Esophagus muscularis mucosa (tissue), 4 donors: ENCODE measurements around the gene EEF1A1. TPM values are rescaled to one million over a fixed set of nuclear protein-coding genes. Genes with fewer than 3 reads are reported as not detected.
"Not testable (repeated sequence)": the region's sequence is repeated elsewhere in the genome, so short reads cannot be mapped to it uniquely, and the experiment has no call there.

ENCODE experiments used
- DNase-seq: peaks from one replicate; pipeline ENCODE4 v3.0.0-alpha.2; 2017; ENCODE audit errors: extremely low spot score
- H3K27ac ChIP-seq, 4 donors: fragments of 200-600 bp; sonication (generic); replicated peaks in 1 of 4; 1 replicate in 3 of 4; 2 replicates in 1 of 4; pipeline ENCODE4 v1.5.1; 2016 to 2019; ENCODE audit warnings: mild to moderate bottlenecking in 1 of 4
- H3K27me3 ChIP-seq, 4 donors: fragments of 200-600 bp; sonication (generic); one replicate each; pipeline versions ENCODE4 v1.5.1 to v1.6.0; 2016 to 2019
- H3K36me3 ChIP-seq, 4 donors: fragments of 200-600 bp; sonication (generic); one replicate each; pipeline ENCODE4 v1.5.1; 2016 to 2019
- H3K4me1 ChIP-seq, 4 donors: fragments of 200-600 bp; sonication (generic); one replicate each; pipeline ENCODE4 v1.5.1; 2016 to 2019
- H3K4me3 ChIP-seq, 4 donors: fragments of 200-600 bp; sonication (generic); 1 replicate in 2 of 4; 2 replicates in 2 of 4; pipeline ENCODE4 v1.5.1; 2016 to 2019; ENCODE audit warnings: mild to moderate bottlenecking in 4 of 4, moderate library complexity in 1 of 4
- H3K9me3 ChIP-seq, 4 donors: fragments of 200-600 bp; sonication (generic); 1 replicate in 3 of 4; 2 replicates in 1 of 4; pipeline ENCODE4 v1.5.1; 2016 to 2019
- EP300 ChIP-seq: sonication (generic); formaldehyde crosslinking; IDR thresholded peaks from one replicate; pipeline ENCODE4 v1.6.1; 2017; ENCODE audit warnings: antibody characterized with exemption
- POLR2A ChIP-seq: fragments of 450-650 bp; IDR thresholded peaks from one replicate; pipeline ENCODE4 v1.6.1; 2017; ENCODE audit warnings: antibody characterized with exemption, moderate library complexity, mild to moderate bottlenecking, low read depth
- POLR2AphosphoS5 ChIP-seq, 2 donors: sonication (generic); formaldehyde crosslinking; IDR thresholded peaks; one replicate each; pipeline ENCODE4 v1.6.1; 2017; ENCODE audit warnings: antibody characterized with exemption in 2 of 2
- WGBS: methylation state at CpG from one replicate; pipeline ENCODE4 v1.1.5; 2018; 5-methylcytosine and 5-hydroxymethylcytosine counted together
- intact Hi-C: fragments of 100-400 bp; cut with DNase I; formaldehyde crosslinking; loops from one replicate; pipeline ENCODE4 v1.15.1; 2023
- total RNA-seq, 4 donors: library from RNA; depleted of rRNA; stranded (reverse); fragments of >200 nt; gene quantifications; one replicate each; pipeline versions ENCODE4 v1.1.0 to v1.2.1, GENCODE V29; 2016
- TF ChIP-seq, protein P1 (sequence below), 3 experiments: fragments of 200-600 bp in 2 of 3; fragments of 450-650 bp in 1 of 3; sonication (generic) in 2 of 3; IDR thresholded peaks; one replicate each; pipeline ENCODE4 v1.5.1; 2017 to 2019; ENCODE audit warnings: antibody characterized with exemption in 3 of 3, mild to moderate bottlenecking in 2 of 3, moderate library complexity in 1 of 3

EEF1A1 gene
- total RNA-seq, result over 10,000 TPM in 3 of 4 donors, 1,000 to 10,000 TPM in 1; 6,828 to 12,822 (median 11,636) TPM

DNA sequence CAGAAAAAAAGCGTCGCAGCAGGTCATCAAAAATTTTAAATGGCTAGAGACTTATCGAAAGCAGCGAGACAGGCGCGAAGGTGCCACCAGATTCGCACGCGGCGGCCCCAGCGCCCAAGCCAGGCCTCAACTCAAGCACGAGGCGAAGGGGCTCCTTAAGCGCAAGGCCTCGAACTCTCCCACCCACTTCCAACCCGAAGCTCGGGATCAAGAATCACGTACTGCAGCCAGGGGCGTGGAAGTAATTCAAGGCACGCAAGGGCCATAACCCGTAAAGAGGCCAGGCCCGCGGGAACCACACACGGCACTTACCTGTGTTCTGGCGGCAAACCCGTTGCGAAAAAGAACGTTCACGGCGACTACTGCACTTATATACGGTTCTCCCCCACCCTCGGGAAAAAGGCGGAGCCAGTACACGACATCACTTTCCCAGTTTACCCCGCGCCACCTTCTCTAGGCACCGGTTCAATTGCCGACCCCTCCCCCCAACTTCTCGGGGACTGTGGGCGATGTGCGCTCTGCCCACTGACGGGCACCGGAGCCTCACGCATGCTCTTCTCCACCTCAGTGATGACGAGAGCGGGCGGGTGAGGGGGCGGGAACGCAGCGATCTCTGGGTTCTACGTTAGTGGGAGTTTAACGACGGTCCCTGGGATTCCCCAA is at the start of gene EEF1A1:
EEF1A1 (minus strand) TSS at position 345 of the 663 bp plus-strand sequence. CDS start 1,006 bp downstream, outside the sequence.
- Histone ChIP-seq H3K36me3 (peaks cover 32 to 41% (median 37%) of the 10 kb centered on the region in 4 donors), H3K4me3 (peak within 1 kb of the TSS; percentile 70 to 96 (median 89)), H3K27me3 (peaks cover 0 to 5% (median 0%) of the 10 kb centered on the region in 4 donors), H3K9me3 (peaks cover 0 to 2% (median 0%) of the 10 kb centered on the region in 4 donors), H3K4me1 (peaks cover 35 to 65% (median 58%) of the 10 kb centered on the region in 4 donors), H3K27ac (peak within 1 kb of the TSS; percentile 97 to 98 (median 98))
- TF ChIP-seq, protein P1, sequence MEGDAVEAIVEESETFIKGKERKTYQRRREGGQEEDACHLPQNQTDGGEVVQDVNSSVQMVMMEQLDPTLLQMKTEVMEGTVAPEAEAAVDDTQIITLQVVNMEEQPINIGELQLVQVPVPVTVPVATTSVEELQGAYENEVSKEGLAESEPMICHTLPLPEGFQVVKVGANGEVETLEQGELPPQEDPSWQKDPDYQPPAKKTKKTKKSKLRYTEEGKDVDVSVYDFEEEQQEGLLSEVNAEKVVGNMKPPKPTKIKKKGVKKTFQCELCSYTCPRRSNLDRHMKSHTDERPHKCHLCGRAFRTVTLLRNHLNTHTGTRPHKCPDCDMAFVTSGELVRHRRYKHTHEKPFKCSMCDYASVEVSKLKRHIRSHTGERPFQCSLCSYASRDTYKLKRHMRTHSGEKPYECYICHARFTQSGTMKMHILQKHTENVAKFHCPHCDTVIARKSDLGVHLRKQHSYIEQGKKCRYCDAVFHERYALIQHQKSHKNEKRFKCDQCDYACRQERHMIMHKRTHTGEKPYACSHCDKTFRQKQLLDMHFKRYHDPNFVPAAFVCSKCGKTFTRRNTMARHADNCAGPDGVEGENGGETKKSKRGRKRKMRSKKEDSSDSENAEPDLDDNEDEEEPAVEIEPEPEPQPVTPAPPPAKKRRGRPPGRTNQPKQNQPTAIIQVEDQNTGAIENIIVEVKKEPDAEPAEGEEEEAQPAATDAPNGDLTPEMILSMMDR (IDR thresholded peaks at IDR 0.05), result peak in 1 of 3 experiments; percentile 16
- TF ChIP-seq POLR2A (peak; percentile 100), EP300 (peak; percentile 80), POLR2AphosphoS5 (IDR thresholded peaks at IDR 0.05) (peak; percentile 99 to 100)
- intact Hi-C loops, result loop anchor here (2.0 kb wide), 1 partner anchor 60 kb away; no protein-coding TSS in a partner anchor
- 0% methylated on average over 35 of the region's 53 CpGs for WGBS
- DNase-seq, result peak; percentile 100

DNA sequence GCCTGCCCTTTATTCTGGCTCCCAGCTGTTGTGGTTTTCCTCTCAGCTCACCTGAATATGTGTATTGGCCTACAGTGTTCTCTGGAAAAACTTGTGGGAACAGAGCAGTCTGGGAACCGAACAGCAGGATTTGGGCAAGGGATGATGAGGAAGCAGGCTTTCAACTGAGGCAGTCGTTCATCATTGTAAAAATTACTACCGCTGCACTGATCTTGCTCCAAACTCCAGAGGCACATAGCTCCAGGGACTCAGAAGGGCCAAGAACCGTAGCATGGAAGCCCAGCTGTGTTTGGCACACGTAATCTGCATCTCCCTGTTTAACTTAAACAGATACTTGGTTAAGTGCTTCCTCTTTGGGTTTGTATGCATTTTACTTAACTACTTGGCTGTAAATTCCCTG is 48.3 kb upstream of the EEF1A1 start:
- WGBS, result 67% methylated on average over 5 of the region's 5 CpGs
- intact Hi-C loops, result no loop called here

DNA sequence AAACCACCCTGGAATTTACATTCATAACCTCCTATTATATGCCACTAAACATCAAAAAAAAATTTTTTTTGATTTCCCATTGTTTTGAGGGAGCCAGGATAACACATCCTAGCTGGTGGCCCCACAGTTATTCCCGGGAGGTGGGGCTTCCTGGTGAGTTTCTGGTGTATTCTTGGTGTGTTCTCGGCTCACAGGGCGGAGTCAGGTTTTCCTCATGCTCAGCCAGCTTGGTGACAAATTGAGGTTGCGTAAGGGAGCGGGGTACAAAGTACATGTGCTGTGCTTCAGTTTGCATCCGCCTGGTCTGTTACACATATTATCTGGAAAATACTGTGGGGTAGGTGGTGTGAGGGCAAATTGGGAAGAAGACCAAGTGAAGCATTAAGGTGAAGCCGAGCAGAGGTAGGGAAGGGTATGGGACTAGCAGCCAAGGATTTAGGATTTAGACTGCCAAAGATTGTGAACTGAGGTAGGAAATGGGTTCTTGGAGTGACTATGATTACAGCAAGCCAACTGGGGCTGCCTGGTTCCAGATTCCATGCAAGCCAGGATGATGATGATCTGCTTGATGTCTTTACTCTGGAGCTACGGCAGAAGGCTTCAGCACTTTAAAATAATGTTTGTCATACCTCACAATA is 46.2 kb upstream of the EEF1A1 start:
- Histone ChIP-seq H3K27ac (peak overlapping the region; percentile 25 to 55 (median 42)), H3K27me3 (no peaks in the 10 kb centered on the region), H3K9me3 (no peaks in the 10 kb centered on the region), H3K4me1 (peaks cover 3 to 13% (median 10%) of the 10 kb centered on the region in 4 donors), H3K36me3 (no peaks in the 10 kb centered on the region), H3K4me3 (no peak overlapping the region)
- intact Hi-C loops, result no loop called here
- 69% methylated on average over 8 of the region's 8 CpGs for WGBS
- peak; percentile 92 for DNase-seq
- TF ChIP-seq, protein P1 (IDR thresholded peaks at IDR 0.05), result no peak
- TF ChIP-seq EP300, result no peak
- no peak for TF ChIP-seq POLR2A
- peak; percentile 58 to 68 for TF ChIP-seq POLR2AphosphoS5 (IDR thresholded peaks at IDR 0.05)

More for the DNA sequence above, 48.3 kb upstream of the EEF1A1 start:
- TF ChIP-seq, protein P1 (IDR thresholded peaks at IDR 0.05), result no peak
- TF ChIP-seq POLR2AphosphoS5 (IDR thresholded peaks at IDR 0.05), result no peak
- TF ChIP-seq POLR2A, result no peak
- TF ChIP-seq EP300, result no peak
- no peak for DNase-seq
- H3K27me3 ChIP-seq, result no peaks in the 10 kb centered on the region
- H3K36me3 ChIP-seq, result no peaks in the 10 kb centered on the region
- no peaks in the 10 kb centered on the region for H3K9me3 ChIP-seq
- no peak overlapping the region for H3K27ac ChIP-seq
- H3K4me3 ChIP-seq, result no peak overlapping the region
- H3K4me1 ChIP-seq, result peaks cover 3 to 13% (median 10%) of the 10 kb centered on the region in 4 donors

DNA sequence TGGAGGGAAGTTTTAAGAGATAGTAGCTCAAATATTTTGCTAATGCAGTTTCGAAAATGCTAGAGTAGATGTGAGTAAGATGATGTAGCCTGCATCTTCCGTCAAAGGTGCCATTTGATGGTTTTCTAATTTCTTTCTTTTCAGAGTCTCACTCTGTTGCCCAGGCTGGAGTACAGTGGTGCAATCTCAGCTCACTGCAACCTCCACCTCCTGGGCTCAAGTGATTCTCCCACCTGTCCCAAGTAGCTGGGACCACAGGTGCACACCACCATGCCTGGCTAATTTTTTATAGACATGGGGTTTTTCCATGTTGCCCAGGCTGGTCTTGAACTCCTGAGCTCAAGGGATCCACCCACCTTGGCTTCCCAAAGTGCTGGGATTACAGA is 45.6 kb upstream of the EEF1A1 start:
- H3K4me3 ChIP-seq, intact Hi-C loops, DNase-seq, H3K36me3 ChIP-seq, H3K27me3 ChIP-seq, H3K9me3 ChIP-seq: not testable (repeated sequence)
- H3K27ac ChIP-seq, result peak overlapping the region in 3 of 4 donors; percentile 25 to 55 (median 42)
- WGBS, result 89% methylated on average over 2 of the region's 2 CpGs
- H3K4me1 ChIP-seq, result peaks cover 3 to 11% (median 8%) of the 10 kb centered on the region in 4 donors

DNA sequence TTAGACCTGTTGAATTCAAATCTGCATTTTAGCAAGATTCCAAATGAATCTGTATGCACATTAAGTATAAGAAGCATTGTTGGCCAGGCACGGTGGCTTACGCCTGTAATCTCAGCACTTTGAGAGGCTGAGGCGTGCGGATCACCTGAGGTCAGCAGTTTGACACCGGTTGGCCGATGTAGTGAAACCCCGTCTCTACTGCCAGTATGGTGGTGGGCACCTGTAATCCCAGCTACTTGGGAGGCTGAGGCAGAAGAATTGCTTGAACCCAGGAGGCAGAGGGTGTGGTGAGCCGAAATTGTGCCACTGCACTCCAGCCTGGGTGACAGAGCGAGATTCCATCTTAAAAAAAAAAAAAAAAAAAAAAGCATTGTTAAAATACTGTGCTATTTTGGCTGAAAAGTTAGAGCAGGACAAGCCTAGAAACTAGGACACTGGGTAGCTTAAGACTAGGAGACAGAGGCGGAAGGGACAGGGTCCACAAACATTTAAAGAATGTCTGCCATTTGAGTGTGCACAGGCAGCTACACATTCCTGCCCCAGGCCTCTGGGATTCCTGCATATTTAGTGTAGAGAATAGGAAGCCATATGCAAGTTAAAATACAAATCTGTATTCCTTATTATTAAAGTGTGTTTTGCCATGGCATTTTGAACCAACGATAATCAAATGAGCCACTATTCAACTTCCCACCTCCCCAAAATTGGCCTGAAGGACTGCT is 45.1 kb upstream of the EEF1A1 start:
- DNase-seq, result no peak
- no peaks in the 10 kb centered on the region for H3K36me3 ChIP-seq
- no peaks in the 10 kb centered on the region for H3K27me3 ChIP-seq
- intact Hi-C loops, result no loop called here
- H3K9me3 ChIP-seq, result no peaks in the 10 kb centered on the region
- H3K27ac ChIP-seq, result no peak overlapping the region
- H3K4me1 ChIP-seq, result peaks cover under 1 to 10% (median 4%) of the 10 kb centered on the region in 4 donors
- H3K4me3 ChIP-seq, result no peak overlapping the region
- no peak for TF ChIP-seq EP300
- no peak for TF ChIP-seq POLR2AphosphoS5 (IDR thresholded peaks at IDR 0.05)
- TF ChIP-seq, protein P1 (IDR thresholded peaks at IDR 0.05), result no peak
- no peak for TF ChIP-seq POLR2A
- WGBS, result 89% methylated on average over 9 of the region's 11 CpGs
